GM23248 (cell line): ENCODE results near the gene ZCCHC10.

Experiments used
- EZH2 ChIP-seq: fragments of 200-600 bp; sonication (generic); IDR thresholded peaks from 2 replicates; pipeline ENCODE4 v1.6.1; 2018; ENCODE audit warnings: antibody characterized with exemption, mild to moderate bottlenecking; ENCODE audit not compliant: insufficient read depth, poor library complexity, severe bottlenecking
- EZH2phosphoT487 ChIP-seq: fragments of 200-600 bp; sonication (generic); IDR thresholded peaks from 2 replicates; pipeline ENCODE4 v1.6.1; 2018; ENCODE audit warnings: antibody characterized with exemption, moderate library complexity, mild to moderate bottlenecking, low read depth; ENCODE audit not compliant: insufficient read depth

- TF ChIP-seq EZH2phosphoT487 (no peak), EZH2 (no peak)
These were observed 35.9 kb upstream of the ZCCHC10 start for GRCh38 chr5:133062276-133062675.
